ENCODE results near the gene RAB44. TPM values are rescaled to one million over a fixed set of nuclear protein-coding genes. Genes with fewer than 3 reads are reported as not detected.
A peak's percentile ranks its signal among the peaks of the same experiment; 100 is the strongest.

Gene RAB44
- total and polyA plus RNA-seq, 9 of the 15 experiments (the other 6 are each of a cell fraction or from before 2014, with no cell fraction given): not detected

GRCh38 chr6:36765594-36766398 is 68.2 kb downstream of the RAB44 start (continued):
- TF ChIP-seq SPI1 (IDR thresholded peaks at IDR 0.05; ENCODE audit: borderline replicate concordance, low read depth, low read length): no peak
- no peak for TF ChIP-seq BRF1 (IDR thresholded peaks at IDR 0.05; ENCODE audit: borderline replicate concordance, extremely low read depth, insufficient read length)
- no peak for TF ChIP-seq GABPB2 (CRISPR knock-in tag; conservative IDR thresholded peaks at IDR 0.05)
- TF ChIP-seq KLF6 (CRISPR knock-in tag; IDR thresholded peaks at IDR 0.05; ENCODE audit: borderline replicate concordance): no peak
- no peak for TF ChIP-seq MTF1 (CRISPR knock-in tag; IDR thresholded peaks at IDR 0.05; ENCODE audit: borderline replicate concordance)
- TF ChIP-seq CCNT2 (IDR thresholded peaks at IDR 0.05; ENCODE audit: borderline replicate concordance, extremely low read depth, insufficient read length, low read depth, low read length): no peak
- TF ChIP-seq CREM (IDR thresholded peaks at IDR 0.05; ENCODE audit: low read depth): 0 out of 2 replicates have a peak, but pooled peaks have one; percentile 22
- no peak for TF ChIP-seq ZSCAN29 (IDR thresholded peaks at IDR 0.05)
- no peak for TF ChIP-seq ZNF445 (CRISPR knock-in tag; IDR thresholded peaks at IDR 0.05; ENCODE audit: low read depth)
- no peak for TF ChIP-seq TOE1 (IDR thresholded peaks at IDR 0.05; ENCODE audit: borderline replicate concordance)
- TF ChIP-seq TOE1 (CRISPR knock-in tag; IDR thresholded peaks at IDR 0.05; ENCODE audit: borderline replicate concordance, low read depth): no peak
- TF ChIP-seq ZNF24 (IDR thresholded peaks at IDR 0.05): peak; percentile 55
- no peak for TF ChIP-seq FOXK2 (conservative IDR thresholded peaks at IDR 0.05 in 1 of 2, IDR thresholded peaks at IDR 0.05 in 1 of 2; ENCODE audit: low read depth in 2 of 2)
- TF ChIP-seq CTCFL (IDR thresholded peaks at IDR 0.05; ENCODE audit: borderline replicate concordance, insufficient read depth, low read depth, low read length, poor library complexity, severe bottlenecking): no peak
- TF ChIP-seq EP300 (IDR thresholded peaks at IDR 0.05; ENCODE audit: low read length): peak; percentile 16; the same call in 1 of the 2 replicates
- TF ChIP-seq ZNF384 (IDR thresholded peaks at IDR 0.05; ENCODE audit: low read depth, low read length): no peak
- no peak for TF ChIP-seq U2AF1 (optimal IDR thresholded peaks at IDR 0.05; ENCODE audit: low read depth, low read length)
- no peak for TF ChIP-seq FOXK1 (CRISPR knock-in tag; IDR thresholded peaks at IDR 0.05; ENCODE audit: borderline replicate concordance)
- 0 out of 2 replicates have a peak, but pooled peaks have one; percentile 35 for TF ChIP-seq XRCC5 (IDR thresholded peaks at IDR 0.05; ENCODE audit: low read depth, low read length)
- no peak for TF ChIP-seq SREBF1 (IDR thresholded peaks at IDR 0.05; ENCODE audit: borderline replicate concordance, low read depth, low read length)
- TF ChIP-seq SRF (CRISPR knock-in tag; IDR thresholded peaks at IDR 0.05): no peak
- TF ChIP-seq ZBTB5 (IDR thresholded peaks at IDR 0.05): no peak
- TF ChIP-seq CBX2 (IDR thresholded peaks at IDR 0.05; ENCODE audit: insufficient read depth, low read length, poor library complexity, severe bottlenecking): no peak
- no peak for TF ChIP-seq PHB (CRISPR knock-in tag; IDR thresholded peaks at IDR 0.05)
- TF ChIP-seq NR2F6 (CRISPR knock-in tag; IDR thresholded peaks at IDR 0.05): no peak
- TF ChIP-seq SRSF7 (optimal IDR thresholded peaks at IDR 0.05; ENCODE audit: low read depth, low read length): no peak

All from K562 (cell line).